ENCODE data around the gene GADL1.

Gene GADL1

GRCh38 chr3:30721314-30721634 is 173.2 kb downstream of the GADL1 start:
- DNase-seq (ENCODE audit: low read depth): no peak

- DNase-seq (ENCODE audit: low read depth): peak; percentile 60
These were observed 173.7 kb downstream of the GADL1 start for GRCh38 chr3:30720586-30721313.

- DNase-seq (ENCODE audit: low read depth): no peak
These were observed 174.9 kb downstream of the GADL1 start for GRCh38 chr3:30719536-30719935.

GRCh38 chr3:30713885-30714503 is 180.5 kb downstream of the GADL1 start:
- DNase-seq (ENCODE audit: low read depth): no peak

GRCh38 chr3:30712991-30713390 is 181.5 kb downstream of the GADL1 start:
- DNase-seq (ENCODE audit: low read depth): no peak

- no peak for DNase-seq (ENCODE audit: low read depth)
These were observed 182.6 kb downstream of the GADL1 start for GRCh38 chr3:30711867-30712266.

- no peak for DNase-seq (ENCODE audit: low read depth)
These were observed 183.3 kb downstream of the GADL1 start for GRCh38 chr3:30711151-30711550.

GRCh38 chr3:30710017-30710416 is 184.4 kb downstream of the GADL1 start:
- DNase-seq (ENCODE audit: low read depth): no peak

GRCh38 chr3:30708472-30708871 is 186.0 kb downstream of the GADL1 start:
- DNase-seq (ENCODE audit: low read depth): no peak

GRCh38 chr3:30707825-30708224 is 186.6 kb downstream of the GADL1 start:
- DNase-seq (ENCODE audit: low read depth): no peak

GRCh38 chr3:30704931-30705890 is 189.2 kb downstream of the GADL1 start:
- DNase-seq (ENCODE audit: low read depth): no peak

- DNase-seq (ENCODE audit: low read depth): no peak
These were observed 191.5 kb downstream of the GADL1 start for GRCh38 chr3:30702828-30703397.

GRCh38 chr3:30702038-30702827 is 192.2 kb downstream of the GADL1 start:
- DNase-seq (ENCODE audit: low read depth): no peak

GRCh38 chr3:30700702-30701321 is 193.6 kb downstream of the GADL1 start:
- no peak for DNase-seq (ENCODE audit: low read depth)

GRCh38 chr3:30699927-30700326 is 194.5 kb downstream of the GADL1 start:
- no peak for DNase-seq (ENCODE audit: low read depth)

GRCh38 chr3:30698549-30698948 is 195.9 kb downstream of the GADL1 start:
- DNase-seq (ENCODE audit: low read depth): no peak

- DNase-seq (ENCODE audit: low read depth): no peak
These were observed 197.6 kb downstream of the GADL1 start for GRCh38 chr3:30696896-30697295.

GRCh38 chr3:30696403-30696819 is 198.1 kb downstream of the GADL1 start:
- no peak for DNase-seq (ENCODE audit: low read depth)

- DNase-seq (ENCODE audit: low read depth): no peak
These were observed 199.0 kb downstream of the GADL1 start for GRCh38 chr3:30695302-30696061.

- DNase-seq (ENCODE audit: low read depth): no peak
These were observed 199.8 kb downstream of the GADL1 start for GRCh38 chr3:30694668-30695067.
